SU-DHL-6 (cell line): Measurements from ENCODE around the gene TELO2.

Experiments used
- H2AFZ ChIP-seq: fragments of 200-600 bp; sonication (generic); 2 replicates; pipeline ENCODE4 v1.6.1; 2014; ENCODE audit warnings: low read depth, mild to moderate bottlenecking, moderate library complexity, mixed read lengths, antibody characterized with exemption, low read length; ENCODE audit not compliant: severe bottlenecking
- H3F3A ChIP-seq: fragments of 200-600 bp; shearing (Covaris generic); 2 replicates; pipeline ENCODE4 v1.6.0; 2016; ENCODE audit warnings: antibody characterized with exemption, mild to moderate bottlenecking; ENCODE audit not compliant: insufficient read depth
- H3K27ac ChIP-seq: fragments of 200-600 bp; sonication (generic); 2 replicates; pipeline ENCODE4 v1.5.1; 2016; ENCODE audit warnings: low read depth, mild to moderate bottlenecking, low read length, moderate library complexity, mixed read lengths
- H3K27me3 ChIP-seq: fragments of 200-600 bp; sonication (generic), shearing (Covaris generic); 2 replicates; pipeline ENCODE4 v1.6.0; 2014; ENCODE audit warnings: mild to moderate bottlenecking, low read length
- H3K36me3 ChIP-seq: fragments of 200-600 bp; sonication (generic); 2 replicates; pipeline ENCODE4 v1.6.1; 2014; ENCODE audit warnings: mild to moderate bottlenecking, low read length, mixed read lengths
- H3K4me2 ChIP-seq: fragments of 300-600, 200-600 bp; shearing (Covaris generic), sonication (generic); 2 replicates; pipeline ENCODE4 v1.6.0; 2014; ENCODE audit warnings: low read length, low read depth, mild to moderate bottlenecking; ENCODE audit not compliant: poor library complexity, severe bottlenecking
- H3K4me3 ChIP-seq: fragments of 200-600 bp; sonication (generic); 2 replicates; pipeline ENCODE4 v1.5.1; 2014; ENCODE audit warnings: antibody characterized with exemption, low read length, mild to moderate bottlenecking, mixed read lengths; ENCODE audit not compliant: insufficient read depth, poor library complexity, severe bottlenecking
- H3K79me2 ChIP-seq: fragments of 200-600 bp; sonication (generic); 2 replicates; pipeline ENCODE4 v1.6.1; 2014; ENCODE audit warnings: mild to moderate bottlenecking, low read length, moderate library complexity; ENCODE audit not compliant: insufficient read depth
- H3K9ac ChIP-seq: fragments of 200-600 bp; sonication (generic); 2 replicates; pipeline ENCODE4 v1.7.0; 2014; ENCODE audit warnings: mild to moderate bottlenecking, low read length
- H3K9me2 ChIP-seq: fragments of 200-600 bp; sonication (generic); replicated peaks from 2 replicates; pipeline ENCODE4 v1.6.1; 2014; ENCODE audit warnings: low read length; ENCODE audit not compliant: insufficient read depth
- H3K9me3 ChIP-seq: fragments of 200-600 bp; sonication (generic); 2 replicates; pipeline ENCODE4 v1.6.1; 2014; ENCODE audit warnings: low read length, mixed read lengths; ENCODE audit not compliant: insufficient read depth
- H4K20me1 ChIP-seq: fragments of 200-600 bp; sonication (generic); 2 replicates; pipeline ENCODE4 v1.6.1; 2014; ENCODE audit warnings: low read depth, mild to moderate bottlenecking, antibody characterized with exemption, low read length, moderate library complexity, mixed read lengths
- CTCF ChIP-seq: fragments of 200-600 bp; sonication (generic); IDR thresholded peaks from one replicate; pipeline ENCODE4 v1.5.1; 2017; ENCODE audit warnings: antibody characterized with exemption, mild to moderate bottlenecking, low read length, moderate library complexity; ENCODE audit not compliant: insufficient read depth, poor library complexity, severe bottlenecking
- EZH2phosphoT487 ChIP-seq: fragments of 200-600 bp; sonication (generic), shearing (Covaris generic); conservative IDR thresholded peaks from 2 replicates; pipeline ENCODE4 v1.6.1; 2018; ENCODE audit warnings: mild to moderate bottlenecking, antibody characterized with exemption, low read length, moderate library complexity, mixed read lengths

The TELO2 gene

GRCh38 chr16:1523581-1524245 is 30.6 kb downstream of the TELO2 start:
- H3K4me2 ChIP-seq: no peak overlapping the region
- TF ChIP-seq CTCF (no peak), EZH2phosphoT487 (no peak)
- no peaks in the 10 kb centered on the region for H4K20me1 ChIP-seq
- no peaks in the 10 kb centered on the region for H3K9me3 ChIP-seq
- H3F3A ChIP-seq: no peaks in the 10 kb centered on the region
- H3K9ac ChIP-seq: no peak overlapping the region
- no peaks in the 10 kb centered on the region for H3K79me2 ChIP-seq
- no peak overlapping the region for H2AFZ ChIP-seq
- no peak overlapping the region for H3K27ac ChIP-seq
- H3K27me3 ChIP-seq: no peaks in the 10 kb centered on the region
- no peak overlapping the region for H3K4me3 ChIP-seq
- H3K9me2 ChIP-seq: no peaks in the 10 kb centered on the region
- H3K36me3 ChIP-seq: no peaks in the 10 kb centered on the region

GRCh38 chr16:1524366-1524765 is 31.2 kb downstream of the TELO2 start:
- no peak overlapping the region for H3K4me3 ChIP-seq
- TF ChIP-seq CTCF: no peak
- H3K9me3 ChIP-seq: no peaks in the 10 kb centered on the region
- no peaks in the 10 kb centered on the region for H3K9me2 ChIP-seq
- H2AFZ ChIP-seq: no peak overlapping the region
- no peak overlapping the region for H3K27ac ChIP-seq
- H3K36me3 ChIP-seq: no peaks in the 10 kb centered on the region
- no peaks in the 10 kb centered on the region for H3F3A ChIP-seq
- H3K27me3 ChIP-seq: no peaks in the 10 kb centered on the region
- no peaks in the 10 kb centered on the region for H4K20me1 ChIP-seq
- H3K9ac ChIP-seq: no peak overlapping the region
- no peak overlapping the region for H3K4me2 ChIP-seq
- H3K79me2 ChIP-seq: no peaks in the 10 kb centered on the region

- no peak overlapping the region for H3K27ac ChIP-seq
- H3K4me3 ChIP-seq: no peak overlapping the region
- no peak for TF ChIP-seq EZH2phosphoT487
- no peak for TF ChIP-seq CTCF
Observed at GRCh38 chr16:1525871-1526607, 32.9 kb downstream of the TELO2 start.

More at GRCh38 chr16:1525871-1526607, 32.9 kb downstream of the TELO2 start:
- Histone ChIP-seq H2AFZ (no peak overlapping the region), H3K9me3 (no peaks in the 10 kb centered on the region), H3K9ac (no peak overlapping the region), H3F3A (no peaks in the 10 kb centered on the region), H3K36me3 (no peaks in the 10 kb centered on the region), H3K9me2 (no peaks in the 10 kb centered on the region), H3K4me2 (no peak overlapping the region), H3K79me2 (no peaks in the 10 kb centered on the region), H4K20me1 (no peaks in the 10 kb centered on the region), H3K27me3 (no peaks in the 10 kb centered on the region)
